ENCODE measurements around the gene AKAP13. TPM values are rescaled to one million over a fixed set of nuclear protein-coding genes. Genes with fewer than 3 reads are reported as not detected.

AKAP13 gene
- total and polyA plus RNA-seq, 7 donors = 21.6 to 142 (median 98.5) TPM

- Histone ChIP-seq H3K4me1 (peaks cover 0 to 11% (median 0%) of the 10 kb centered on the region in 4 donors), H3K4me3 (no peak overlapping the region), H3K9me3 (no peaks in the 10 kb centered on the region), H3K27me3 (no peaks in the 10 kb centered on the region), H3K27ac (peak overlapping the region in 1 of 4 donors; percentile 44), H3K36me3 (no peaks in the 10 kb centered on the region)
- WGBS, 2 donors = 20 to 55% methylated on average over 3 of the region's 3 CpGs
- intact Hi-C loops (cut with DNase I) = no loop called here
- TF ChIP-seq POLR2A (IDR thresholded peaks at IDR 0.05) (no peak), CTCF (IDR thresholded peaks at IDR 0.05) (no peak), POLR2AphosphoS5 (IDR thresholded peaks at IDR 0.05) (no peak), EP300 (IDR thresholded peaks at IDR 0.05) (no peak)
- no peak for DNase-seq
Observed at GRCh38 chr15:85563328-85563727, 182.9 kb downstream of the AKAP13 start.

- Histone ChIP-seq H3K36me3 (no peaks in the 10 kb centered on the region), H3K9me3 (no peaks in the 10 kb centered on the region), H3K27ac (peak overlapping the region in 1 of 4 donors; percentile 44), H3K4me3 (no peak overlapping the region), H3K4me1 (peaks cover 0 to 11% (median 0%) of the 10 kb centered on the region in 4 donors), H3K27me3 (no peaks in the 10 kb centered on the region)
- WGBS, 2 donors = 22 to 62% methylated on average over 1 of the region's 1 CpG
- intact Hi-C loops (cut with DNase I) = loop anchor here (1.0 kb wide), 1 partner anchor 46 kb away; no protein-coding TSS in a partner anchor
- TF ChIP-seq POLR2A (IDR thresholded peaks at IDR 0.05) = no peak
- TF ChIP-seq CTCF (IDR thresholded peaks at IDR 0.05) = no peak
- DNase-seq = no peak
Observed at GRCh38 chr15:85563731-85564130, 183.3 kb downstream of the AKAP13 start.

GRCh38 chr15:85564686-85565085 lies 184.3 kb downstream of the AKAP13 start:
- 33 to 71% methylated on average over 2 of the region's 2 CpGs for WGBS, 2 donors
- intact Hi-C loops (cut with DNase I) = loop anchor here (1.0 kb wide), 1 partner anchor 45 kb away; no protein-coding TSS in a partner anchor
- H3K9me3 ChIP-seq = no peaks in the 10 kb centered on the region
- TF ChIP-seq CTCF (IDR thresholded peaks at IDR 0.05) (no peak), POLR2A (IDR thresholded peaks at IDR 0.05) (no peak), POLR2AphosphoS5 (IDR thresholded peaks at IDR 0.05) (no peak), EP300 (IDR thresholded peaks at IDR 0.05) (no peak)
- no peak for DNase-seq
- peaks cover 0 to 11% (median 0%) of the 10 kb centered on the region in 4 donors for H3K4me1 ChIP-seq
- no peak overlapping the region for H3K4me3 ChIP-seq
- no peak overlapping the region for H3K27ac ChIP-seq
- H3K36me3 ChIP-seq = no peaks in the 10 kb centered on the region
- no peaks in the 10 kb centered on the region for H3K27me3 ChIP-seq

GRCh38 chr15:85568261-85568808 lies 187.9 kb downstream of the AKAP13 start:
- no peaks in the 10 kb centered on the region for H3K9me3 ChIP-seq
- WGBS, 2 donors = 92 to 95% methylated on average over 7 of the region's 7 CpGs
- H3K4me3 ChIP-seq = no peak overlapping the region
- H3K36me3 ChIP-seq = no peaks in the 10 kb centered on the region
- H3K4me1 ChIP-seq = peaks cover 0 to 6% (median 0%) of the 10 kb centered on the region in 4 donors
- intact Hi-C loops (cut with DNase I) = no loop called here
- DNase-seq = no peak
- TF ChIP-seq POLR2A (IDR thresholded peaks at IDR 0.05) (no peak), EP300 (IDR thresholded peaks at IDR 0.05) (no peak), CTCF (IDR thresholded peaks at IDR 0.05) (no peak)
- H3K27ac ChIP-seq = no peak overlapping the region
- no peaks in the 10 kb centered on the region for H3K27me3 ChIP-seq

GRCh38 chr15:85570336-85570735 lies 189.9 kb downstream of the AKAP13 start:
- Histone ChIP-seq H3K36me3 (peaks cover 0 to 2% (median 0%) of the 10 kb centered on the region in 4 donors), H3K27me3 (no peaks in the 10 kb centered on the region), H3K9me3 (no peaks in the 10 kb centered on the region), H3K4me3 (no peak overlapping the region), H3K27ac (peak overlapping the region in 1 of 4 donors; percentile 24), H3K4me1 (no peaks in the 10 kb centered on the region)
- intact Hi-C loops (cut with DNase I) = no loop called here
- 95 to 96% methylated on average over 8 of the region's 8 CpGs for WGBS, 2 donors
- DNase-seq = no peak
- no peak for TF ChIP-seq POLR2AphosphoS5 (IDR thresholded peaks at IDR 0.05)
- TF ChIP-seq POLR2A (IDR thresholded peaks at IDR 0.05) = no peak
- no peak for TF ChIP-seq CTCF (IDR thresholded peaks at IDR 0.05)
- TF ChIP-seq EP300 (IDR thresholded peaks at IDR 0.05) = no peak
